Suprapubic skin (tissue), 4 donors: ENCODE measurements around the gene CHRNA9. TPM values are rescaled to one million over a fixed set of nuclear protein-coding genes. Genes with fewer than 3 reads are reported as not detected.
"Not testable (repeated sequence)": the region's sequence is repeated elsewhere in the genome, so short reads cannot be mapped to it uniquely, and the experiment has no call there.

Source experiments
- DNase-seq, 2 donors: peaks; one replicate each; pipeline ENCODE4 v3.0.0-alpha.2; 2019; ENCODE audit warnings: low spot score in 2 of 2
- H3K27ac ChIP-seq: fragments of 200-600 bp; sonication (generic); one replicate; pipeline ENCODE4 v1.5.1; 2019
- H3K27me3 ChIP-seq: fragments of 200-600 bp; sonication (generic); one replicate; pipeline ENCODE4 v1.5.1; 2019
- H3K36me3 ChIP-seq: fragments of 200-600 bp; sonication (generic); one replicate; pipeline ENCODE4 v1.5.1; 2019
- H3K4me1 ChIP-seq: fragments of 200-600 bp; sonication (generic); one replicate; pipeline ENCODE4 v1.5.1; 2019
- H3K4me3 ChIP-seq: fragments of 200-600 bp; sonication (generic); one replicate; pipeline ENCODE4 v1.5.1; 2019; ENCODE audit warnings: mild to moderate bottlenecking
- H3K9me3 ChIP-seq: fragments of 200-600 bp; sonication (generic); one replicate; pipeline ENCODE4 v1.5.1; 2019
- CTCF ChIP-seq, 2 donors: fragments of 200-600 bp in 1 of 2; fragments of 450-650 bp in 1 of 2; sonication (generic) in 1 of 2; IDR thresholded peaks; one replicate each; pipeline ENCODE4 v1.5.1; 2016 to 2019; ENCODE audit warnings: antibody characterized with exemption in 2 of 2, mild to moderate bottlenecking in 1 of 2, moderate library complexity in 1 of 2
- EP300 ChIP-seq: sonication (generic); formaldehyde crosslinking; IDR thresholded peaks from one replicate; pipeline ENCODE4 v1.6.1; 2017; ENCODE audit warnings: antibody characterized with exemption
- POLR2A ChIP-seq, 2 donors: fragments of 450-650 bp; IDR thresholded peaks; one replicate each; pipeline ENCODE4 v1.6.1; 2017; ENCODE audit warnings: antibody characterized with exemption in 2 of 2, mild to moderate bottlenecking in 2 of 2, moderate library complexity in 2 of 2
- POLR2AphosphoS5 ChIP-seq, 3 donors: sonication (generic); formaldehyde crosslinking; IDR thresholded peaks; one replicate each; pipeline ENCODE4 v1.6.1; 2017; ENCODE audit warnings: antibody characterized with exemption in 3 of 3
- WGBS: methylation state at CpG from one replicate; pipeline ENCODE4 v1.1.5; 2018; 5-methylcytosine and 5-hydroxymethylcytosine counted together
- total RNA-seq, 4 donors: library from RNA; depleted of rRNA; stranded (reverse); fragments of >200 nt; gene quantifications; one replicate each; pipeline ENCODE4 v1.1.0, GENCODE V29; 2016

The CHRNA9 gene
- total RNA-seq, 4 donors from 2014 or later: 0.34 to 2.4 (median 0.38) TPM; not detected in 1

GRCh38 chr4:40379248-40379647, 44.1 kb downstream of the CHRNA9 start:
- H3K9me3 ChIP-seq: no peaks in the 10 kb centered on the region
- no peak for DNase-seq
- no peaks in the 10 kb centered on the region for H3K36me3 ChIP-seq
- H3K27me3 ChIP-seq: no peaks in the 10 kb centered on the region
- no peak overlapping the region for H3K27ac ChIP-seq
- no peak overlapping the region for H3K4me3 ChIP-seq
- TF ChIP-seq CTCF (IDR thresholded peaks at IDR 0.05) (no peak), EP300 (no peak), POLR2AphosphoS5 (IDR thresholded peaks at IDR 0.05) (no peak), POLR2A (IDR thresholded peaks at IDR 0.05) (no peak)
- no peaks in the 10 kb centered on the region for H3K4me1 ChIP-seq
- WGBS: 100% methylated on average over 2 of the region's 3 CpGs

GRCh38 chr4:40380647-40381046, 45.5 kb downstream of the CHRNA9 start:
- no peaks in the 10 kb centered on the region for H3K27me3 ChIP-seq
- TF ChIP-seq CTCF (IDR thresholded peaks at IDR 0.05) (no peak), EP300 (no peak), POLR2AphosphoS5 (IDR thresholded peaks at IDR 0.05) (no peak), POLR2A (IDR thresholded peaks at IDR 0.05) (no peak)

DNA sequence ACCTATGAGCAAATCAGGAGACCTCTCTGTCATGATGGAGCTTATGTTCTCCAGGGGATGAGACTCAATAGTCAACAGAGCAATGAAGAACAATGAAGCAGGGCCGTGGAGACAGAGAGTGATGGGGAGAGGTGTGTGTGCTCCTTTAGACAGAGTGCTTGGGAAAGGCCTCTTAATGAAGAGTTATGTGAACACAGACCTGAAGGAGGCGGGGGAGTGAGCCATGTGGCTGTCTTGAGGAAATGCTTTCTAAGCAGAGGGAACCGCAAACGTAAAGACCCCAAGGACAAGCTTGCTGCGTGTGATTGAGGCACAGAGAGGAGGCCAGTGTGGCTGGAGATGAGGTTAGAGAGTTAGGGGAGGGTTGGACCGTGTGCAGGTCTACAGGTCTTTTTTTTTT, 53.1 kb downstream of the CHRNA9 start:
- no peak overlapping the region for H3K27ac ChIP-seq
- H3K4me3 ChIP-seq: no peak overlapping the region
- no peak for TF ChIP-seq POLR2AphosphoS5 (IDR thresholded peaks at IDR 0.05)
- TF ChIP-seq CTCF (IDR thresholded peaks at IDR 0.05): no peak
- TF ChIP-seq POLR2A (IDR thresholded peaks at IDR 0.05): no peak
- no peak for TF ChIP-seq EP300
- DNase-seq: no peak
- H3K27me3 ChIP-seq: no peaks in the 10 kb centered on the region
- 60% methylated on average over 6 of the region's 6 CpGs for WGBS
- H3K9me3 ChIP-seq: no peaks in the 10 kb centered on the region
- no peaks in the 10 kb centered on the region for H3K4me1 ChIP-seq
- H3K36me3 ChIP-seq: no peaks in the 10 kb centered on the region

More at GRCh38 chr4:40380647-40381046, 45.5 kb downstream of the CHRNA9 start:
- Histone ChIP-seq H3K27ac (no peak overlapping the region), H3K9me3 (no peaks in the 10 kb centered on the region), H3K36me3 (no peaks in the 10 kb centered on the region), H3K4me1 (no peaks in the 10 kb centered on the region), H3K4me3 (no peak overlapping the region)
- DNase-seq: no peak
- 74% methylated on average over 5 of the region's 5 CpGs for WGBS

GRCh38 chr4:40389986-40390385, 54.9 kb downstream of the CHRNA9 start:
- Histone ChIP-seq H3K27me3 (no peaks in the 10 kb centered on the region), H3K27ac (no peak overlapping the region), H3K36me3 (no peaks in the 10 kb centered on the region), H3K4me1 (peaks cover 3% of the 10 kb centered on the region), H3K4me3 (no peak overlapping the region), H3K9me3 (no peaks in the 10 kb centered on the region)
- no peak for DNase-seq
- TF ChIP-seq CTCF (IDR thresholded peaks at IDR 0.05) (no peak), POLR2A (IDR thresholded peaks at IDR 0.05) (no peak), POLR2AphosphoS5 (IDR thresholded peaks at IDR 0.05) (no peak), EP300 (no peak)
- WGBS: 90% methylated on average over 4 of the region's 4 CpGs

DNA sequence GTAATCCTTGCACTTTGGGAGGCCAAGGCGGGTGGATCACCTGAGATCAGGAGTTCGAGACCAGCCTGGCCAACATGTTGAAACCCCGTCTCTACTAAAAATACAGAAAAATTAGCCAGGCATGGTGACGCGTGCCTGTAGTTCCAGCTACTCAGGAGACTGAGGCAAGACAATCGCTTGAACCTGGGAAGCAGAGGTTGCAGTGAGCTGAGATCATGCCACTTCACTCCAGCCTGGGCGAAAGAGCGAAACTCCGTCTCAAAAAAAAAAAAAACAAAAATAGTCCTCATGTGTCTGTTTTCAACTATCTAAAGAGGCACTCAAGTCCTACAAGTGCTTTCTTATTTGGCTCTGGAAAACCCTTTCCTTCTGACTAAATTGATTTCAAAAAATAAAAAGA, 57.1 kb downstream of the CHRNA9 start:
- peaks cover 17% of the 10 kb centered on the region for H3K4me1 ChIP-seq
- H3K4me3 ChIP-seq, H3K9me3 ChIP-seq, DNase-seq, H3K36me3 ChIP-seq, H3K27me3 ChIP-seq, H3K27ac ChIP-seq: not testable (repeated sequence)
- 94% methylated on average over 9 of the region's 9 CpGs for WGBS

- Histone ChIP-seq H3K4me3 (no peak overlapping the region), H3K27me3 (no peaks in the 10 kb centered on the region), H3K9me3 (no peaks in the 10 kb centered on the region), H3K4me1 (peaks cover 17% of the 10 kb centered on the region), H3K36me3 (no peaks in the 10 kb centered on the region), H3K27ac (no peak overlapping the region)
- DNase-seq: no peak
- TF ChIP-seq EP300: no peak
- no peak for TF ChIP-seq POLR2A (IDR thresholded peaks at IDR 0.05)
- TF ChIP-seq CTCF (IDR thresholded peaks at IDR 0.05): no peak
- TF ChIP-seq POLR2AphosphoS5 (IDR thresholded peaks at IDR 0.05): no peak
- WGBS: 56% methylated on average over 6 of the region's 6 CpGs
Measured at GRCh38 chr4:40394236-40394635, 59.1 kb downstream of the CHRNA9 start.
